H1 (cell line): Measurements from ENCODE around the gene G3BP1. TPM values are rescaled to one million over a fixed set of nuclear protein-coding genes. Genes with fewer than 3 reads are reported as not detected.
"Not testable (repeated sequence)": the region's sequence is repeated elsewhere in the genome, so short reads cannot be mapped to it uniquely, and the experiment has no call there.

Experiments used
- CTCF ChIA-PET: fragments of 300-600 bp; sonication (Branson Sonifier 250); formaldehyde crosslinking; loops from one replicate; lab custom pipeline; 2021; ENCODE audit not compliant: partially characterized antibody; lab: Charles Lee
- POLR2A ChIA-PET: fragments of 300-600 bp; sonication (Branson Sonifier 250); formaldehyde crosslinking; loops from one replicate; lab custom pipeline; 2021; ENCODE audit warnings: inconsistent platforms; ENCODE audit not compliant: partially characterized antibody; lab: Charles Lee
- DNase-seq, 2 experiments: peaks; one replicate each; pipeline versions ENCODE4 v3.0.0 to v3.0.0-alpha.2; 2010 to 2022; ENCODE audit warnings: low spot score in 2 of 2, low read depth in 1 of 2, mixed read lengths in 1 of 2
- FAIRE-seq: peaks from 2 replicates; lab custom pipeline; 2011; peaks lifted over from hg19 to GRCh38; lab: Jason Lieb, UNC
- H2AFZ ChIP-seq: 2 replicates; pipeline ENCODE4 v1.8.1; 2012; ENCODE audit warnings: low read length, inconsistent platforms
- H2AK5ac ChIP-seq: 2 replicates; pipeline ENCODE4 v1.6.1; 2013; ENCODE audit warnings: low read depth, low read length
- H2BK120ac ChIP-seq: replicated peaks from 2 replicates; pipeline ENCODE3; 2013; ENCODE audit warnings: low read depth, low read length, inconsistent platforms
- H2BK12ac ChIP-seq: 2 replicates; pipeline ENCODE4 v1.6.1; 2013; ENCODE audit warnings: low read depth, low read length
- H2BK15ac ChIP-seq: 2 replicates; pipeline ENCODE4 v1.6.1; 2013; ENCODE audit warnings: low read length
- H2BK20ac ChIP-seq: 2 replicates; pipeline ENCODE4 v1.6.1; 2013; ENCODE audit warnings: low read length
- H2BK5ac ChIP-seq: 2 replicates; pipeline ENCODE4 v1.6.1; 2013; ENCODE audit warnings: low read depth, low read length
- H3K14ac ChIP-seq: 2 replicates; pipeline ENCODE4 v1.6.1; 2013; ENCODE audit warnings: inconsistent platforms; ENCODE audit not compliant: insufficient read length
- H3K18ac ChIP-seq: 2 replicates; pipeline ENCODE4 v1.6.1; 2013; ENCODE audit warnings: low read length; ENCODE audit errors: extremely low read depth
- H3K23ac ChIP-seq: 2 replicates; pipeline ENCODE4 v1.6.1; 2013; ENCODE audit warnings: inconsistent platforms; ENCODE audit not compliant: insufficient read length
- H3K23me2 ChIP-seq: 2 replicates; pipeline ENCODE4 v1.6.1; 2013; ENCODE audit warnings: low read depth, low read length
- H3K27ac ChIP-seq: 2 replicates; pipeline ENCODE4 v1.6.1; 2011; ENCODE audit warnings: low read depth, low read length, inconsistent platforms
- H3K27me3 ChIP-seq, 4 experiments: replicated peaks in 1 of 4; 1 replicate in 1 of 4; 2 replicates in 3 of 4; pipeline versions ENCODE4 v1.6.1 to v1.8.1; 2011 to 2013; ENCODE audit warnings: low read length in 3 of 4, mild to moderate bottlenecking in 3 of 4, inconsistent platforms in 2 of 4, mixed read lengths in 2 of 4, moderate library complexity in 1 of 4; ENCODE audit not compliant: control insufficient read depth in 3 of 4, insufficient read depth in 3 of 4; ENCODE audit errors: extremely low read depth in 1 of 4
- H3K36me3 ChIP-seq, 4 experiments: 2 replicates each; pipeline versions ENCODE4 v1.6.1 to v1.8.1; 2011 to 2013; ENCODE audit warnings: mild to moderate bottlenecking in 4 of 4, low read length in 3 of 4, moderate library complexity in 2 of 4, control low read depth in 1 of 4, inconsistent platforms in 1 of 4; ENCODE audit not compliant: insufficient read depth in 4 of 4, control insufficient read depth in 2 of 4
- H3K4ac ChIP-seq: replicated peaks from 2 replicates; pipeline ENCODE3; 2013; ENCODE audit warnings: low read length, low read depth, mixed read lengths, inconsistent platforms; ENCODE audit not compliant: insufficient read length
- H3K4me1 ChIP-seq, 4 experiments: replicated peaks in 1 of 4; 1 replicate in 1 of 4; 2 replicates in 3 of 4; pipeline versions ENCODE4 v1.6.1 to v1.8.1; 2011 to 2013; ENCODE audit warnings: low read length in 3 of 4, inconsistent platforms in 2 of 4, mixed read lengths in 1 of 4; ENCODE audit not compliant: insufficient read depth in 4 of 4, control insufficient read depth in 3 of 4
- H3K4me2 ChIP-seq, 2 experiments: 2 replicates each; pipeline versions ENCODE4 v1.6.1 to v1.8.1; 2011 to 2013; ENCODE audit warnings: low read depth in 2 of 2, low read length in 2 of 2, control low read depth in 1 of 2, inconsistent platforms in 1 of 2, mild to moderate bottlenecking in 1 of 2; ENCODE audit not compliant: insufficient read depth in 1 of 2
- H3K4me3 ChIP-seq, 4 experiments: fragments of 200-600, 300-600 bp in 1 of 4; sonication (generic), shearing (Covaris generic), sonication (Bioruptor Twin) in 1 of 4; 2 replicates each; pipeline versions ENCODE4 v1.5.1 to v1.8.1; 2011 to 2016; ENCODE audit warnings: low read length in 4 of 4, low read depth in 3 of 4, control low read depth in 2 of 4, inconsistent platforms in 2 of 4, mild to moderate bottlenecking in 2 of 4, mixed read lengths in 1 of 4, moderate library complexity in 1 of 4; ENCODE audit not compliant: insufficient read depth in 2 of 4; ENCODE audit errors: extremely low read depth in 1 of 4
- H3K56ac ChIP-seq: replicated peaks from 2 replicates; pipeline ENCODE3; 2013; ENCODE audit warnings: low read depth, mild to moderate bottlenecking, mixed read lengths, low read length, inconsistent platforms; ENCODE audit not compliant: insufficient read length
- H3K79me1 ChIP-seq: 2 replicates; pipeline ENCODE4 v1.6.1; 2013; ENCODE audit warnings: low read depth, low read length, control low read depth
- H3K79me2 ChIP-seq, 2 experiments: 2 replicates each; pipeline versions ENCODE4 v1.6.1 to v1.8.1; 2012 to 2013; ENCODE audit warnings: low read length in 2 of 2, mild to moderate bottlenecking in 2 of 2, inconsistent platforms in 1 of 2; ENCODE audit not compliant: insufficient read depth in 2 of 2, control insufficient read depth in 1 of 2
- H3K9ac ChIP-seq, 4 experiments: replicated peaks in 1 of 4; 1 replicate in 1 of 4; 2 replicates in 3 of 4; pipeline versions ENCODE4 v1.6.1 to v1.8.1; 2011 to 2013; ENCODE audit warnings: low read depth in 3 of 4, low read length in 3 of 4, control low read depth in 2 of 4, mild to moderate bottlenecking in 2 of 4, moderate library complexity in 2 of 4, inconsistent platforms in 1 of 4; ENCODE audit errors: extremely low read depth in 1 of 4
- H3K9me3 ChIP-seq, 2 experiments: 2 replicates each; pipeline versions ENCODE4 v1.6.1 to v1.8.1; 2012 to 2013; ENCODE audit warnings: mild to moderate bottlenecking in 2 of 2, moderate library complexity in 2 of 2, control low read depth in 1 of 2, inconsistent platforms in 1 of 2, low read depth in 1 of 2, low read length in 1 of 2, mixed read lengths in 1 of 2; ENCODE audit not compliant: insufficient read depth in 2 of 2
- H4K20me1 ChIP-seq, 2 experiments: replicated peaks in 1 of 2; 2 replicates each; pipeline versions ENCODE3 to v1.8.1; 2011 to 2013; ENCODE audit warnings: inconsistent platforms in 2 of 2, low read length in 2 of 2, mild to moderate bottlenecking in 1 of 2; ENCODE audit not compliant: insufficient read depth in 2 of 2, control insufficient read depth in 1 of 2
- H4K5ac ChIP-seq: 2 replicates; pipeline ENCODE4 v1.6.1; 2013; ENCODE audit warnings: low read length, low read depth, mixed read lengths, inconsistent platforms; ENCODE audit not compliant: insufficient read length
- H4K8ac ChIP-seq: 2 replicates; pipeline ENCODE4 v1.8.0; 2013; ENCODE audit warnings: mild to moderate bottlenecking, moderate library complexity, low read length, inconsistent platforms; ENCODE audit not compliant: insufficient read depth; ENCODE audit errors: extremely low read depth
- H4K91ac ChIP-seq: replicated peaks from 2 replicates; pipeline ENCODE3; 2013; ENCODE audit warnings: low read length, mixed read lengths, inconsistent platforms; ENCODE audit not compliant: insufficient read length
- WGBS, 2 experiments: shearing (Covaris generic) in 1 of 2; methylation state at CpG; one replicate each; pipeline versions ENCODE4 v1.1.6 to v1.1.7; 2013 to 2015; ENCODE audit warnings: low lambda C conversion rate in 2 of 2, mixed read lengths in 2 of 2, inconsistent platforms in 1 of 2, low coverage in 1 of 2, missing lambda C conversion rate in 1 of 2; ENCODE audit not compliant: insufficient replicate concordance in 2 of 2, insufficient coverage in 1 of 2, insufficient read length in 1 of 2; ENCODE audit errors: extremely low coverage in 1 of 2, missing lambda C conversion rate in 1 of 2; 5-methylcytosine and 5-hydroxymethylcytosine counted together
- polyA plus RNA-seq, 7 experiments: library from polyadenylated mRNA; depleted of rRNA in 3 of 7; stranded (reverse) in 5 of 7; unstranded in 2 of 7; fragments of >200 nt in 5 of 7; fragments of 200-250 nt in 2 of 7; gene quantifications; 1 replicate in 5 of 7; 2 replicates in 1 of 7; 4 replicates in 1 of 7; pipeline versions ENCODE4 v1.2.1 to v1.2.3, GENCODE V29; 2011 to 2013; ENCODE audit warnings: missing spikeins in 2 of 7, mixed read lengths in 2 of 7
- total RNA-seq: library from RNA; stranded (reverse); fragmentation: NEBNext Ultra II Directional; extraction: Animal tissue kit (Norgen Biotek cat#: 25700); gene quantifications from 2 replicates; pipeline ENCODE4 v1.2.1, GENCODE V29; 2021

The G3BP1 gene
- total and polyA plus RNA-seq, 2 of the 8 experiments (the other 6 are each of a cell fraction or from before 2014, with no cell fraction given), result 71.2 to 516 TPM

DNA sequence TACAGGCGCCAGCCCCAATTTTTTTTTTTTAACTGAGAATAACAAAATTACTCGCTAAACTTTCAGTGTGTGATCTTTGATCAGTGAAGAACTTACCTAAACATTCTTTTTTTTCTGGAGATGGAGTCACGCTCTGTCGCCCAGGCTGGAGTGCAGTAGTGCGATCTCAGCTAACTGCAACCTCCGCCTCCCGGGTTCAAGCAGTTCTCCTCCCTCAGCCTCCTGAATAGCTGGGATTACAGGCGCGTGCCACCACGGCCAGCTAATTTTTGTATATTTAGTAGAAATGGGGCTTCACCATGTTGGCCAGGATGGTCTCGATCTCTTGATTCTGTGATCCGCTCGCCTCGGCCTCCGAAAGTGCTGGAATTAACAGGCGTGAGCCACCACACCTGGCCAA lies 11.9 kb downstream of the G3BP1 start:
- H3K27ac ChIP-seq, H2BK5ac ChIP-seq, H3K9ac ChIP-seq, H2AFZ ChIP-seq, H3K56ac ChIP-seq, FAIRE-seq, H3K79me1 ChIP-seq, DNase-seq, H3K23ac ChIP-seq, H3K9me3 ChIP-seq, H3K14ac ChIP-seq, H2BK15ac ChIP-seq, H2BK12ac ChIP-seq, H4K5ac ChIP-seq, H3K18ac ChIP-seq, H3K4me1 ChIP-seq, H2BK20ac ChIP-seq, H3K27me3 ChIP-seq, H3K4me2 ChIP-seq, H2AK5ac ChIP-seq, H2BK120ac ChIP-seq, H3K4ac ChIP-seq, H3K23me2 ChIP-seq, H4K8ac ChIP-seq, H4K91ac ChIP-seq, H3K4me3 ChIP-seq: not testable (repeated sequence)
- H3K36me3 ChIP-seq, result peaks cover 0 to 24% (median 7%) of the 10 kb centered on the region in 4 experiments; a peak in 4 of 8 replicates
- peaks cover 25 to 62% of the 10 kb centered on the region in 2 experiments for H4K20me1 ChIP-seq
- H3K79me2 ChIP-seq, result peaks cover 56 to 100% of the 10 kb centered on the region in 2 experiments
- 94% methylated on average over 16 of the region's 16 CpGs; no CpG with 5 or more reads in 1 of the 2 experiments for WGBS, 2 experiments
- ChIA-PET POLR2A (interaction anchor here (1.0 to 9.5 kb wide), 7 partner anchors 11 to 30 kb away, joined by 3 to 85 read pairs (median 5); partner anchors contain the start of gene G3BP1), CTCF (interaction anchor here (2.0 kb wide), 1 partner anchor 16 kb away, joined by 10 read pairs; no protein-coding TSS in a partner anchor)
